NCI-H345 treated with DMSO at 0.1 percent for 48 hours (cell line): ENCODE results near the gene KLK3.
A peak's percentile ranks its signal among the peaks of the same experiment; 100 is the strongest.

ENCODE experiments used
- DNase-seq: peaks from one replicate; lab custom pipeline; 2025; ENCODE audit not compliant: unreplicated experiment; lab: John Stamatoyannopoulos, UW

Gene KLK3

DNA sequence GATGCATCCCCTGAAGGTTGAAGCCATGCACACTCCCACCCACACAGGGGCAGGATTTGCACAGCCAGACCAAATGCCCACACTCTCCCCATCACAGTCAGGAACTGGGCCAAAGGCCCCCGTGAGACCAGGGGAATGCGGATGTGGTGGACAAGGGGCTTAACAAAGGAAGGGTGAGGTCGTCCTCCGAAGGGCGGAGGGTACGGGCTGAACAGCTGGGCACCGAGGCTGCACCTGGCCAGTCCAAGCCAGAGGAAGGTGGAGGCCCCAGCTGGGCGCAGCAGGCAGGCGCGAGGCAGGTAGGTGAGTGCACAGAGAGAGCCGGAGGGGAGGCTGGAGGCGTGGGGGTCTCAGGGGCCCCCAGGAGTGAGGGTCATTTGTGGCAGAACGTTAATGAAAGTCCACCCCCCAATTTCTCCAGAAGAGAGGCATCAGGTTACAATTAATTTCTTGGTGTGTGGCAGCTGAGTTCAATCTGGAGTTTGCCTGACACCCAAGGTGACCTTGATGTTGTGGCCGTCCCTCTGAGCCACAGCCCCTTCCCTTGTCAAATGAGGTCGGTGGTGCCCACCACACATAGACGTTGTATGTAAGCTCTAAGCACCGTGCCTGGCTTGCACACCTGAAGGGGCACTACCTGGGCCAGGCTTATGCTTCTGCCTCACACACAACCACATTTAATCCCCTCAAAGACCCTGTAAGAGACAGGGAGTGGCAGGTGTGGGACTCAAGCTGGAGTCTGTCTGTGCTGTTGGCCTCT, 24.3 kb upstream of the KLK3 start:
- no peak for DNase-seq

DNA sequence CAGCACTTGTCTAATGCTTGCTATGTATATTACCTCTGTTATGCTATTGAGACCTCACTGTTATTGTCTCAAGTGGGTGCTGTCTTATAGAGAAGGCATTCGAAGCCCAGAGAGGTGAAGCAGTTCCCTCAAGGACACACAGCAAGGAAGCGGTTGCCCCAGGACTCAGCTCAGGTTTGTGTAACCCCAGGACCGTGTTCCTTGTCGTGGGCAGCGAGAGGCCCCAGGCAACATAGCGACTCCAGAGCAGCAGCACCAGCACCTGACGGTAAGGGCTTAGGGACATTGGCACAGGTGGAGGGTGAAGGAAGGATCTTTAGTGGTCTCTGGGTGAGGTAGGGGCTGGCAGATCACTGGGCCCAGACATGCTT, 23.7 kb upstream of the KLK3 start:
- no peak for DNase-seq

- DNase-seq = no peak
These were observed 22.0 kb upstream of the KLK3 start for GRCh38 chr19:50832666-50833065.

DNA sequence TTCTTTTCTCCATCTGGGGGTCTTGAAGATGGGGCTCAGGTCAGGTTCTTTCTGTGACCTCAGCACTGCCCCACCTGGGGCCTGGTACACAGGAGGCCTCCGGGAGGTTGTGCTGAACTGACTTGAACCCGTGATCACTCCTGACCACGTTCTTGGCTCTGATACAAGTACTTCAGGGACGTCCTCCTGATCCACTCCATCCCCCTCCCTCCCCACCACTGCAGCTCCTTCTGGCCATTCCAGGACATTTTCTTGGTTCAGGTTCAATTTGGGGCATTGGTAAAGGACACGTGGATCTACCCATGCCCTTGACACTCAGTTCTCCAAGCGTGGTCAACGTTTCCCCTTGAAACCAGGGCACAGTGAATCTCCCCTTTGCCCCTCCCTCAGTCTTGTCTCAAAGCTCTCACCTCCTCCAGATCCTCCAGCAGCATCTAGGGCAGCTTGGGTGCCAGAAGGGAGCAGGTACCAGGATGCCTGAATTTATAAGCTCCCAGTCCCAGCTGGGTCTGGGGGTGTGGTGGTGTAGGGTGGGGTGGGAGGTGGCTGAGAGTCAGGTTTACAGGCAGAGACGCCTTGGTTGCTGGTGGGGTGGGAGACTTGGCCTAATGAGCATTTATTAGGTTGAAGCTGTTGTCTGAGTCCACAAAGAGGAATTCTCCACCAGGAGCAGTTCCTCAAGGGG, 21.5 kb upstream of the KLK3 start, which contains the start of gene KLK15:
Gene KLK15, minus strand, starts transcription at position 458 of the 685 bp plus-strand sequence. CDS start 2,082 bp downstream, outside the sequence.
- DNase-seq = no peak

DNA sequence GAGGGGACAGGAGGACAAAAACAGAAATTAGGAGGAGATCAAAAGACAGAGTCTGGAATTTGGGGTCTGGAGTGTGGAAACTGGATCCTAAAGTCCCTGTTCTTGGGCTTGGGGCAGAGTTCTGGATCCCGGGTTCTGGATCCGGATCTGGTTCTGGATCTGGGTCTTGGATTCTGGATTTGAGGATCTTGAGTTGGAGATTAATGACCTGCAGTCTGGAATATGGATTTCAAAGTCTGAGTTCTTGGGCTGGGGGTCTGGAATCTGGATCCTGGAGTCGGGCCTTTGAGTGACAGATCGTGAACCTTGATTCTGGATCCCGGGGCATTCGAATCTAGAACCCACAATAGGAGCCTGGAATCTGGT, 20.9 kb upstream of the KLK3 start:
- DNase-seq = no peak

- DNase-seq = peak; percentile 29
These were observed 19.5 kb upstream of the KLK3 start for GRCh38 chr19:50835103-50835784.

GRCh38 chr19:50835785-50836542, 18.8 kb upstream of the KLK3 start:
- DNase-seq = peak; percentile 20

- DNase-seq = no peak
These were observed 18.0 kb upstream of the KLK3 start for GRCh38 chr19:50836543-50837195.

- DNase-seq = no peak
These were observed 17.4 kb upstream of the KLK3 start for GRCh38 chr19:50837300-50837699.

GRCh38 chr19:50838239-50838638, 16.5 kb upstream of the KLK3 start:
- no peak for DNase-seq

DNA sequence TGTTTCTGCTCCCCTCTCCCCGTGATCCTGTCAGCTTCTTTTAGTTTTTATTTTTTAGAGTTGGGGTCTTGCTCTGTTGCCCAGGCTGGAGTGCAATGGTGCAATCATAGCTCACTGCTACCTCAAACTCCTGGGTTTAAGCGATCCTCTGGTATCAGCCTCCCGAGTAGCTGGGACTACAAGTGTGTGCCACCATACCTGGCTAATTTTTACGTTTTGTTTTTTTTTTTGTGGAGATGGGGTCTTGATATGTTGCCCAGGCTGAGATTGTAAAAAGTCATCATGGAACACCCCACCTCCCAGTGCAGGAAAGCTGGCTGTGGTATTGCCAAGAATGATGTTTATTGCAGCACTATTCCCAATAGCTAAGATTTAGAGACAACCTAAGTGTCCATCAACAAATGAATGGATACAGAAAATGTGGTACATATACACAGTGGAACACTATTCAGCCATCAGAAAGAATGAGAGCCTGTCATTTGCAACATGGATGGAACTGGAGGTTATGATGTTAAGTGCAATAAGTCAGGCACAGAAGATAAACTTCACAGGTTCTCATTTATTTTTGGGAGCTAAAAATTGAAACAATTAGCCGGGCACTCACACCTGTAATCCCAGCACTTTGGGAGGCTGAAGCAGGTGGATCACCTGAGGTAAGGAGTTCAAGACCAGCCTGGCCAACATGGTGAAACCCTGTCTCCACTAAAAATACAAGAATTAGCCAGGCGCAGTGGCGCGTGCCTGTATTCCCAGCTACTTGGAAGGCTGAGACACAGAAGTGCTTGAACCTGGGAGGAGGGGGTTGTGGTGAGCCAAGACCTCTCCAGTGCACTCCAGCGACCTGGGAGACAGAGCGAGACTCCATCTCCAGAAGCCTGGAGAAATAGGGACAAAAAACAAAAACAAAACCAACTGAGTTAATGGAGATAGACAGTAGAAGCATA, 14.7 kb upstream of the KLK3 start:
- no peak for DNase-seq

- no peak for DNase-seq
These were observed 12.6 kb upstream of the KLK3 start for GRCh38 chr19:50842130-50842529.

DNA sequence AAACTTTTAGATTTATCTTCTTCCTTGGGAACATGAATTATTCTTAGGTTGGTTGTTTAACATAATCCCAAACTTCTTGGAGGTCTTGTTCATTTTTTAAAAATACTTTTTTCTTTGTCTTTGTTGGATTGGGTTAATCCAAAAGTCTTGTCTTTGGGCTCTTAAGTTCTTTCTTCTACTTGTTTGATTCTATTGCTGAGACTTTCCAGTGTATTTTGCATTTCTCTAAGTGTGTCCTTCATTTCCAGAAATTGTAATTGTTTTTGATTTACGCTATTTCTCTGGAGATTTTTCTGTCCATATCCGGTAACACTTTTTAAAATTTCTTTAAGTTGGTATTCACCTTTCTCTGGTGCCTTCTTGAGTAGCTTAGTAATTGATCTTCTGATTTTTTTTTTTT, 11.5 kb upstream of the KLK3 start:
- DNase-seq = no peak

- peak; percentile 36 for DNase-seq
These were observed 11.0 kb upstream of the KLK3 start for GRCh38 chr19:50843701-50844221.

DNA sequence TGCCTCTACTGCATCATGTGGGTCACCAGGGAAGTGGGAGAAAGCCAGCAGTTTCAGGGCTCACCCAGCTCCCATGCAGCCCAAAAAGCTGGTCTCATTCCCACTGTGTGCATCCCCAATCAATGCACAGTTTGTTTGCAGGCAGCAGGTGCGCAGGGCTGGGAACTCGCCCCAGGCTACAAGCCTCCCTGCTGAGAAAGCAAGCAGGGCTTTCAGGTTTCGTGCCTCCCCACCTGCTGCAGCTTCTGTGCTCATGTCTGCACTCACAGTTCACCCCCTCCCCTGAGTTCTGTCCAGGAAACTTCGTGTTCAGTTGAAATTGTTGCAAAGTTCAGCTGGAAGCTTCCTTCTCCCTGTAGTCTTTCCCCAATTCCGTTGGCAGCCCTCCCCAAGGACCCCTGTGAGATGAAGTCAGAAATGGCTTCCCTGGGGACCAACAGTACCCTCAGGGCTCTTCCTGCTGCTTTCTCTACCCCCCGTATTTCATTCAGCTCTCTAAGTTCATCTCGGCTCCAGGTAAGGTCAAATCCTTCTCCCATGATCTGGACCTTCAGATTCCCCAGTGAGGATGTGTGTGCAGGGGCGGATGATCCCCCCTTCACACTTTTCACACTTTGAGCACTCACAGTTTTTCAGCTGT, 10.3 kb upstream of the KLK3 start:
- DNase-seq = peak; percentile 80

DNA sequence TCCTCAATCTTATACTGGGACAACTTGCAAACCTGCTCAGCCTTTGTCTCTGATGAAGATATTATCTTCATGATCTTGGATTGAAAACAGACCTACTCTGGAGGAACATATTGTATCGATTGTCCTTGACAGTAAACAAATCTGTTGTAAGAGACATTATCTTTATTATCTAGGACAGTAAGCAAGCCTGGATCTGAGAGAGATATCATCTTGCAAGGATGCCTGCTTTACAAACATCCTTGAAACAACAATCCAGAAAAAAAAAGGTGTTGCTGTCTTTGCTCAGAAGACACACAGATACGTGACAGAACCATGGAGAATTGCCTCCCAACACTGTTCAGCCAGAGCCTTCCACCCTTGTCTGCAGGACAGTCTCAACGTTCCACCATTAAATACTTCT, 4.0 kb upstream of the KLK3 start:
- DNase-seq = no peak

GRCh38 chr19:50851620-50852019, 3.1 kb upstream of the KLK3 start:
- no peak for DNase-seq

- no peak for DNase-seq
These were observed 2.7 kb downstream of the KLK3 start for GRCh38 chr19:50857366-50857765.

DNA sequence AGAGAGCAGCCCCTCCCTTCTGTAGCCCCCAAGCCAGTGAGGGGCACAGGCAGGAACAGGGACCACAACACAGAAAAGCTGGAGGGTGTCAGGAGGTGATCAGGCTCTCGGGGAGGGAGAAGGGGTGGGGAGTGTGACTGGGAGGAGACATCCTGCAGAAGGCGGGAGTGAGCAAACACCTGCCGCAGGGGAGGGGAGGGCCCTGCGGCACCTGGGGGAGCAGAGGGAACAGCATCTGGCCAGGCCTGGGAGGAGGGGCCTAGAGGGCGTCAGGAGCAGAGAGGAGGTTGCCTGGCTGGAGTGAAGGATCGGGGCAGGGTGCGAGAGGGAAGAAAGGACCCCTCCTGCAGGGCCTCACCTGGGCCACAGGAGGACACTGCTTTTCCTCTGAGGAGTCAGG, 4.2 kb downstream of the KLK3 start:
- DNase-seq = peak; percentile 63
